SK-N-SH (cell line): Measurements from ENCODE around the gene LRTM2. TPM values are rescaled to one million over a fixed set of nuclear protein-coding genes. Genes with fewer than 3 reads are reported as not detected.

Experiments
- CTCF ChIA-PET: fragments of 300-600, 350-600 bp; formaldehyde crosslinking; extraction: SDS; loops from one replicate; lab custom pipeline; 2021; lab: Yijun Ruan, JAX
- POLR2A ChIA-PET: fragments of 350-600 bp; sonication (Branson Sonifier 250); formaldehyde crosslinking; extraction: SDS; loops from one replicate; lab custom pipeline; 2020; ENCODE audit warnings: antibody characterized with exemption, inconsistent platforms; lab: Yijun Ruan, JAX
- DNase-seq: peaks from one replicate; pipeline ENCODE4 v3.0.0; 2012
- H2AFZ ChIP-seq: fragments of 200-600 bp; sonication (generic); 2 replicates; pipeline ENCODE4 v1.8.1; 2016; ENCODE audit warnings: antibody characterized with exemption, mild to moderate bottlenecking, low read depth
- H3F3A ChIP-seq: fragments of 200-600 bp; sonication (generic); replicated peaks from 2 replicates; pipeline ENCODE3; 2016; ENCODE audit warnings: antibody characterized with exemption, mild to moderate bottlenecking; ENCODE audit not compliant: insufficient read depth
- H3K27ac ChIP-seq, 2 experiments: fragments of 200-500 bp in 1 of 2; fragments of 200-600 bp in 1 of 2; sonication (Bioruptor generic) in 1 of 2; sonication (generic), shearing (Covaris generic) in 1 of 2; 2 replicates each; pipeline versions ENCODE4 v1.5.1 to v1.6.1; 2014 to 2016; ENCODE audit warnings: low read depth in 2 of 2, inconsistent platforms in 1 of 2, low read length in 1 of 2, mild to moderate bottlenecking in 1 of 2, mixed read lengths in 1 of 2
- H3K27me3 ChIP-seq: fragments of 200-600 bp; sonication (generic), shearing (Covaris generic); 2 replicates; pipeline ENCODE4 v1.6.1; 2016; ENCODE audit warnings: mixed run types; ENCODE audit not compliant: insufficient read depth
- H3K36me3 ChIP-seq, 2 experiments: fragments of 200-500 bp in 1 of 2; fragments of 200-600 bp in 1 of 2; sonication (Bioruptor generic) in 1 of 2; sonication (generic) in 1 of 2; replicated peaks in 1 of 2; 2 replicates each; pipeline versions ENCODE3 to v1.5.1; 2014 to 2016; ENCODE audit warnings: low read length in 1 of 2, mild to moderate bottlenecking in 1 of 2; ENCODE audit not compliant: insufficient read depth in 2 of 2, control insufficient read depth in 1 of 2
- H3K4me1 ChIP-seq, 2 experiments: fragments of 200-500 bp in 1 of 2; fragments of 200-600 bp in 1 of 2; sonication (Bioruptor generic) in 1 of 2; sonication (generic), shearing (Covaris generic) in 1 of 2; 2 replicates each; pipeline versions ENCODE4 v1.5.1 to v1.6.1; 2014 to 2016; ENCODE audit warnings: low read depth in 1 of 2, low read length in 1 of 2, mixed run types in 1 of 2; ENCODE audit not compliant: insufficient read depth in 2 of 2, control insufficient read depth in 1 of 2
- H3K4me2 ChIP-seq: fragments of 200-600 bp; sonication (generic), shearing (Covaris generic); 2 replicates; pipeline ENCODE4 v1.6.1; 2017; ENCODE audit warnings: mixed run types
- H3K4me3 ChIP-seq, 2 experiments: fragments of 200-500 bp in 1 of 2; fragments of 200-600 bp in 1 of 2; sonication (Bioruptor generic) in 1 of 2; sonication (generic), shearing (Covaris generic) in 1 of 2; 2 replicates each; pipeline versions ENCODE4 v1.5.1 to v1.8.1; 2014 to 2016; ENCODE audit warnings: low read depth in 2 of 2, inconsistent platforms in 1 of 2, low read length in 1 of 2, mild to moderate bottlenecking in 1 of 2, mixed read lengths in 1 of 2, moderate library complexity in 1 of 2
- H3K79me2 ChIP-seq: fragments of 200-600 bp; sonication (generic); 2 replicates; pipeline ENCODE4 v1.8.1; 2017; ENCODE audit warnings: mild to moderate bottlenecking; ENCODE audit not compliant: insufficient read depth
- H3K9ac ChIP-seq: fragments of 200-600 bp; sonication (generic); 2 replicates; pipeline ENCODE4 v1.6.1; 2017; ENCODE audit warnings: mixed run types
- H3K9me2 ChIP-seq: fragments of 200-600 bp; sonication (generic); 2 replicates; pipeline ENCODE4 v1.6.1; 2017; ENCODE audit warnings: mixed run types
- H3K9me3 ChIP-seq: fragments of 200-600 bp; sonication (generic); 2 replicates; pipeline ENCODE4 v1.6.1; 2017; ENCODE audit warnings: mixed run types, mild to moderate bottlenecking, moderate library complexity
- H4K20me1 ChIP-seq: fragments of 200-600 bp; sonication (generic); 2 replicates; pipeline ENCODE4 v1.6.1; 2017; ENCODE audit warnings: mild to moderate bottlenecking, mixed run types; ENCODE audit not compliant: insufficient read depth
- CHD2 ChIP-seq: fragments of 150-350 bp; IDR thresholded peaks from 2 replicates; pipeline ENCODE4 v1.6.1; 2018; ENCODE audit warnings: low read length; ENCODE audit not compliant: partially characterized antibody
- CTCF ChIP-seq: fragments of 200-600 bp; sonication (generic); IDR thresholded peaks from 2 replicates; pipeline ENCODE4 v1.6.1; 2017; ENCODE audit warnings: antibody characterized with exemption, mild to moderate bottlenecking, moderate library complexity
- FOSL2 ChIP-seq: IDR thresholded peaks from 2 replicates; pipeline ENCODE4 v1.4.0; 2012; ENCODE audit warnings: low read depth, mild to moderate bottlenecking, moderate library complexity, borderline replicate concordance
- FOXJ3 ChIP-seq: sonication (generic); formaldehyde crosslinking; IDR thresholded peaks from 2 replicates; pipeline ENCODE4 v1.5.1; 2020; ENCODE audit warnings: mild to moderate bottlenecking, missing genetic modification reagents
- GABPA ChIP-seq: IDR thresholded peaks from 2 replicates; pipeline ENCODE4 v1.4.0; 2012; ENCODE audit warnings: low read depth, mild to moderate bottlenecking
- JUND ChIP-seq: IDR thresholded peaks from 2 replicates; pipeline ENCODE4 v1.4.0; 2012
- MAX ChIP-seq: IDR thresholded peaks from 2 replicates; pipeline ENCODE4 v1.4.0; 2012; ENCODE audit warnings: low read depth
- MEF2A ChIP-seq: IDR thresholded peaks from 2 replicates; pipeline ENCODE4 v1.4.0; 2012; ENCODE audit warnings: low read depth, borderline replicate concordance
- NFIC ChIP-seq: IDR thresholded peaks from 2 replicates; pipeline ENCODE4 v1.4.0; 2012; ENCODE audit warnings: borderline replicate concordance
- NRF1 ChIP-seq: IDR thresholded peaks from 2 replicates; pipeline ENCODE4 v1.6.1; 2012; ENCODE audit warnings: low read depth, mild to moderate bottlenecking, low read length
- POLR2AphosphoS5 ChIP-seq: IDR thresholded peaks from 2 replicates; pipeline ENCODE4 v1.6.1; 2012; ENCODE audit warnings: low read depth, low read length
- RAD21 ChIP-seq: IDR thresholded peaks from 2 replicates; pipeline ENCODE4 v1.6.1; 2012; ENCODE audit warnings: mild to moderate bottlenecking, low read length
- RCOR1 ChIP-seq: fragments of 150-350 bp; IDR thresholded peaks from 2 replicates; pipeline ENCODE4 v1.6.1; 2017; ENCODE audit warnings: antibody characterized with exemption, low read length
- RFX5 ChIP-seq: IDR thresholded peaks from 2 replicates; pipeline ENCODE4 v1.6.1; 2012; ENCODE audit warnings: mild to moderate bottlenecking, improper control_type of control experiment, low read length
- RXRA ChIP-seq: IDR thresholded peaks from 2 replicates; pipeline ENCODE4 v1.4.0; 2012; ENCODE audit warnings: low read depth, mild to moderate bottlenecking, borderline replicate concordance
- SMC3 ChIP-seq: IDR thresholded peaks from 2 replicates; pipeline ENCODE4 v1.6.1; 2012; ENCODE audit warnings: low read depth, low read length, improper control_type of control experiment
- TCF12 ChIP-seq: IDR thresholded peaks from 2 replicates; pipeline ENCODE4 v1.4.0; 2012
- TEAD4 ChIP-seq: IDR thresholded peaks from 2 replicates; pipeline ENCODE4 v1.4.0; 2012; ENCODE audit warnings: mild to moderate bottlenecking, borderline replicate concordance; ENCODE audit not compliant: insufficient read depth
- YY1 ChIP-seq: IDR thresholded peaks from 2 replicates; pipeline ENCODE4 v1.4.0; 2012; ENCODE audit warnings: low read depth, mild to moderate bottlenecking
- ZBTB33 ChIP-seq: IDR thresholded peaks from 2 replicates; pipeline ENCODE4 v1.4.0; 2012; ENCODE audit warnings: low read depth, borderline replicate concordance
- WGBS: methylation state at CpG from one replicate; pipeline ENCODE4 v1.1.6; 2017; ENCODE audit warnings: low lambda C conversion rate; 5-methylcytosine and 5-hydroxymethylcytosine counted together
- polyA plus RNA-seq, 3 experiments: library from polyadenylated mRNA; depleted of rRNA; stranded (reverse); fragments of >200 nt; gene quantifications; 2 replicates each; pipeline ENCODE4 v1.2.3, GENCODE V29; 2012

LRTM2 gene
- polyA plus RNA-seq, 1 of the 3 experiments (the other 2 are of a cell fraction): not detected

GRCh38 chr12:1820896-1821291 lies 529 bp downstream of the LRTM2 start:
- Histone ChIP-seq H3K4me2 (no peak overlapping the region), H3K36me3 (no peaks in the 10 kb centered on the region), H3K9me3 (no peaks in the 10 kb centered on the region), H3K4me3 (no peak overlapping the region), H3K9ac (no peak overlapping the region), H3K9me2 (no peaks in the 10 kb centered on the region), H3K27ac (no peak overlapping the region), H3K79me2 (no peaks in the 10 kb centered on the region), H3K4me1 (peaks cover 0 to 58% of the 10 kb centered on the region in 2 experiments; a peak in 1 of 4 replicates), H3F3A (no peaks in the 10 kb centered on the region), H2AFZ (no peak overlapping the region), H3K27me3 (peaks cover 25% of the 10 kb centered on the region; the same call in 1 of the 2 replicates), H4K20me1 (no peaks in the 10 kb centered on the region)
- POLR2A ChIA-PET: no interaction called here
- TF ChIP-seq FOSL2 (no peak), YY1 (no peak), NFIC (no peak), FOXJ3 (no peak), CTCF (no peak), JUND (no peak), SMC3 (no peak), POLR2AphosphoS5 (no peak), TCF12 (no peak), TEAD4 (no peak), CHD2 (no peak), NRF1 (no peak), MEF2A (no peak), ZBTB33 (no peak), RXRA (no peak), MAX (no peak), RAD21 (no peak), RFX5 (no peak), RCOR1 (no peak), GABPA (no peak)
- DNase-seq: no peak
- WGBS: 49% methylated on average over 11 of the region's 11 CpGs
- CTCF ChIA-PET: interaction anchor here (1.5 to 3.4 kb wide), 3 partner anchors 8 to 119 kb away, joined by 4 to 18 read pairs (median 5); no protein-coding TSS in a partner anchor
